OCI-LY3 (cell line): Measurements from ENCODE around the gene WDR18.

Experiments
- H2AFZ ChIP-seq: fragments of 200-600, 300-600 bp; shearing (Covaris generic); 2 replicates; pipeline ENCODE4 v1.6.0; 2014; ENCODE audit warnings: antibody characterized with exemption, low read depth, low read length
- H3K27ac ChIP-seq: fragments of 200-600, 300-600 bp; sonication (generic); 2 replicates; pipeline ENCODE4 v1.5.1; 2014; ENCODE audit warnings: mild to moderate bottlenecking, low read length, moderate library complexity, mixed read lengths
- H3K27me3 ChIP-seq: fragments of 200-600, 300-600 bp; sonication (generic); 2 replicates; pipeline ENCODE4 v1.6.1; 2014; ENCODE audit warnings: low read depth, low read length, mixed read lengths
- H3K36me3 ChIP-seq: fragments of 200-600, 300-600 bp; sonication (generic); replicated peaks from 2 replicates; pipeline ENCODE3; 2014; ENCODE audit warnings: low read depth, low read length, mixed read lengths
- H3K4me1 ChIP-seq: fragments of 300-600, 200-600 bp; sonication (generic); 2 replicates; pipeline ENCODE4 v1.6.1; 2014; ENCODE audit warnings: low read length, mixed read lengths
- H3K4me2 ChIP-seq: fragments of 200-600, 300-600 bp; sonication (generic); 2 replicates; pipeline ENCODE4 v1.6.1; 2014; ENCODE audit warnings: low read length, mixed read lengths
- H3K4me3 ChIP-seq: fragments of 300-600, 200-600 bp; sonication (generic); 2 replicates; pipeline ENCODE4 v1.5.1; 2014; ENCODE audit warnings: antibody characterized with exemption, mild to moderate bottlenecking, low read length, moderate library complexity
- H3K79me2 ChIP-seq: fragments of 300-600, 200-600 bp; shearing (Covaris generic); 2 replicates; pipeline ENCODE4 v1.6.1; 2014; ENCODE audit warnings: mild to moderate bottlenecking, low read length, mixed read lengths
- H3K9ac ChIP-seq: fragments of 300-600, 200-600 bp; shearing (Covaris generic); 2 replicates; pipeline ENCODE4 v1.6.0; 2014; ENCODE audit warnings: mild to moderate bottlenecking, low read length, moderate library complexity
- H3K9me3 ChIP-seq: fragments of 200-600, 300-600 bp; shearing (Covaris generic); 2 replicates; pipeline ENCODE4 v1.6.1; 2014; ENCODE audit warnings: low read length, mixed read lengths; ENCODE audit not compliant: insufficient read depth
- H4K20me1 ChIP-seq: fragments of 200-600, 300-600 bp; sonication (generic); 2 replicates; pipeline ENCODE4 v1.6.1; 2016; ENCODE audit warnings: low read length, mixed read lengths; ENCODE audit not compliant: insufficient read depth
- EZH2phosphoT487 ChIP-seq: fragments of 200-600 bp; shearing (Covaris generic); IDR thresholded peaks from 2 replicates; pipeline ENCODE4 v1.6.1; 2018; ENCODE audit warnings: antibody characterized with exemption, mixed run types, low read depth
- TF ChIP-seq, protein P1 (sequence below): fragments of 200-600, 300-600 bp; sonication (generic); IDR thresholded peaks from 2 replicates; pipeline ENCODE4 v1.5.1; 2014; ENCODE audit warnings: antibody characterized with exemption, low read length, low read depth

Gene WDR18

DNA sequence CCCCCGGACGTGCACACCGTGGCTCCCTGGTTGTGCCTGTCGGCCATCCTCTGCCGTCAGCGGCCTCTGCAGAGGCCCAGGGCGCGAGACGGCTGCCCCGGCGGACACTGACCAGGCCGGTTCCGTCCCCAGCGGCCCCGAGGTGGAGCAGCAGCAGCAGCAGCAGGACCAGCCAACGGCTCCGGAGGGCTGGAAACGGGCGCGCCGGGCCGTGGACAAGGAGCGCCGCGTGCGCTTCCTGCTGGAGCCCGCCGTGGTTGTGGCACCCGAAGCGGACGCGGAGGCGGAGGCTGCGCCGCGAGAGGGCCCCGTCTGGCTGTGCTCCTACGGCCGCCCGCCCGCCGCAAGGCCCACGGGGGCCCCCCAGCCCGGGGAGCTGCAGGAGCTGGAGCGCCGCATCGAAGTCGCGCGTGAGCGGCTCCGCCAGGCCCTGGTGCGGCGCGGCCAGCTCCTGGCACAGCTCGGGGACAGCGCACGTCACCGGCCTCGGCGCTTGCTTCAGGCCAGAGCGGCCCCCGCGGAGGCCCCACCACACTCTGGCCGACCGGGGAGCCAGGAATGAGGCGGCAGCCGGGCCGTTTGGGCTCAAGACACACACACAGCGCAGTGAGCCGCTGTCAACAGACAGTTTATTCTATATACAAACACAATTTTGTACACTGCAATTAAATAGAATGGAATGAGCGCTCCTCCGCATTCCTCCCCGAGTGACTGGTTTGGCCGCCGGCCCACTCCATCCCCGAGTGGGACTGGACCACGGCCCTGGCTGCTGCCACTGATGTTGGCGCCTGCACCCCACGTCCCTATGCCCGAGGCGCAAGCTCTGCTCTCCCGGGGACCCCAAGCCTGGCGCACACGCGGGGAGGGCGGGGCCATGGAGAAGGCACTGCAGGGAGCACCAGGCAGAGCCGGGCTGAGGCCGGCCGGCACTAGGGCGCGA, 25.2 kb downstream of the WDR18 start:
- peaks cover 15% of the 10 kb centered on the region for H3K79me2 ChIP-seq
- no peak overlapping the region for H2AFZ ChIP-seq
- no peak overlapping the region for H3K4me3 ChIP-seq
- H3K9me3 ChIP-seq: no peaks in the 10 kb centered on the region
- TF ChIP-seq EZH2phosphoT487: no peak
- TF ChIP-seq, protein P1, sequence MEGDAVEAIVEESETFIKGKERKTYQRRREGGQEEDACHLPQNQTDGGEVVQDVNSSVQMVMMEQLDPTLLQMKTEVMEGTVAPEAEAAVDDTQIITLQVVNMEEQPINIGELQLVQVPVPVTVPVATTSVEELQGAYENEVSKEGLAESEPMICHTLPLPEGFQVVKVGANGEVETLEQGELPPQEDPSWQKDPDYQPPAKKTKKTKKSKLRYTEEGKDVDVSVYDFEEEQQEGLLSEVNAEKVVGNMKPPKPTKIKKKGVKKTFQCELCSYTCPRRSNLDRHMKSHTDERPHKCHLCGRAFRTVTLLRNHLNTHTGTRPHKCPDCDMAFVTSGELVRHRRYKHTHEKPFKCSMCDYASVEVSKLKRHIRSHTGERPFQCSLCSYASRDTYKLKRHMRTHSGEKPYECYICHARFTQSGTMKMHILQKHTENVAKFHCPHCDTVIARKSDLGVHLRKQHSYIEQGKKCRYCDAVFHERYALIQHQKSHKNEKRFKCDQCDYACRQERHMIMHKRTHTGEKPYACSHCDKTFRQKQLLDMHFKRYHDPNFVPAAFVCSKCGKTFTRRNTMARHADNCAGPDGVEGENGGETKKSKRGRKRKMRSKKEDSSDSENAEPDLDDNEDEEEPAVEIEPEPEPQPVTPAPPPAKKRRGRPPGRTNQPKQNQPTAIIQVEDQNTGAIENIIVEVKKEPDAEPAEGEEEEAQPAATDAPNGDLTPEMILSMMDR: no peak
- no peaks in the 10 kb centered on the region for H3K4me1 ChIP-seq
- H3K4me2 ChIP-seq: no peak overlapping the region
- no peak overlapping the region for H3K9ac ChIP-seq
- H3K27ac ChIP-seq: no peak overlapping the region
- H3K36me3 ChIP-seq: peaks cover 58% of the 10 kb centered on the region
- peaks cover 18% of the 10 kb centered on the region for H4K20me1 ChIP-seq
- no peaks in the 10 kb centered on the region for H3K27me3 ChIP-seq

DNA sequence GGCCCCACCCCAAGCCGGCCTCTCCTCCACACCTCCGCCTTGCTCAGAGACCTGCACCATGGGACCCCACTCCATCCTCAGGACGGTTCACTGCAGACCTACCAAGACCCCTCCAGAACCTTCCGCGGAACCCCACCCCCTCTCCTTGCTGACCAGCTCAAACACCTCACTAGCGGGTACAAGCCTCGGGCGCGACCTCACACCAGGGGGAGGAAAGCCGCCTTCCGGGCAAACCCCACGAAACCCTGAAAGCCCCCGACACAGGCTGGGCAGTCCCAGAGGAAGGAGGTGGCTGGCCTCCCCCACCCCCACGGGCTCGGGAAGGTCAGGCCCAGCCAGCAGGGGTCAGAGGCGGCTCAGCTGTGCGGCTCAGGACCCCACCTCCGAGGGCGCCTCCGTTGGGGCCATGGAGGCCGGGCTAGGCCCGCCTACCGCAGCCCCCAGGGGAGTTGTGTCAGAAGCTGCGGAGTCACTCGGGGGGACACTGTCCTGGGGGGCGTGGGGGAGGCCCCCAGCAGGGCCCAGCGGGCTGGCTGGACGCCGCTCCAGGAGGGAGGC, 25.9 kb downstream of the WDR18 start:
- Histone ChIP-seq H3K27ac (no peak overlapping the region), H3K9ac (no peak overlapping the region), H3K27me3 (no peaks in the 10 kb centered on the region), H3K4me3 (no peak overlapping the region), H4K20me1 (peaks cover 25% of the 10 kb centered on the region), H3K4me2 (no peak overlapping the region), H3K9me3 (no peaks in the 10 kb centered on the region), H3K4me1 (no peaks in the 10 kb centered on the region), H3K36me3 (peaks cover 58% of the 10 kb centered on the region), H2AFZ (no peak overlapping the region), H3K79me2 (peaks cover 22% of the 10 kb centered on the region)
- TF ChIP-seq, protein P1: no peak
- no peak for TF ChIP-seq EZH2phosphoT487

DNA sequence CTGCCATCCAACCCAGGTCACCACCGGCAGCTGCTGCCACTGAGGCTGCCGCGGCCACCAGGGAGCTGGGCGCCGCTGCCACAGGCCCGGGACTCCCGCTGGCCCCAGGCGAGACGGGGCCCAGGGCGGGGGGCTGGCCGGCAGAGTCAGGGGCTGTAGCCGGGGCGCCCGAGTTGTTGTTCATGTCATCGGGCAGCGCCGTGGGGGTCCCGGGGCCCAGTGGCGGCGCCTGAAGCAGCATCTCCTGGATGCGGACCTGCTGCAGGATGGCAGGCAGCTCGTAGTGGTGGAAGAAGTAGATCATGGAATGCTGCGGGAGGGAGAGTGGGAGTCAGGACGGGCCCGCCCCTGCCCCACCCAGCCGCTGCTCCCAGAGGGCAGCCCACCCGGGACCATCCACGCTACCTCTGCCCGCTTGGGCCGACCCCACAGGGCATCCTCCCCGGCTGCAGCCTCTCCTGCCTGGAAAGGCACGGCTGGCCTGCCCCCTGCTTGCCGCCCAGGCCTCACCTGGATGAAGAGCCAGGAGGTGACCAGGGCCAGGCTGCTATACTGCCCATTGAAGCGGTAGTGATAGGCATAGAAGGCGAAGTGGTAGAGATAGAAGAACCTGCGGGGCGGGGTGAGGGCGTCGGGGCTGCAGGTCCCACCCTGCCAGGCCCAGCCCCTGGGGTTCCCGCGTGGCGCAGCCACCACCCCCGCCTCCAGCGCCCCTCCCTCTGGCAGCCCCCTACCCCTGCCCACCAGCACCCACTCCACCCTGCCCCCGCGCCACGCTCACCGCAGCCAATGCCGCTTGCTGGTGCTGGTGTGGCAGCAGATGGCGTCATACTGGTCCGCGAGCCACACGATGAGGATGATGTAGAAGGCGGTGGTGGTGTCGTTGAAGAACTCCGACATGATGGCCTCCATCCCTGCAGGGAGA, 26.7 kb downstream of the WDR18 start:
- H3K4me1 ChIP-seq: no peaks in the 10 kb centered on the region
- H3K9me3 ChIP-seq: no peaks in the 10 kb centered on the region
- no peak overlapping the region for H3K9ac ChIP-seq
- H3K79me2 ChIP-seq: peaks cover 30% of the 10 kb centered on the region
- no peak overlapping the region for H3K27ac ChIP-seq
- no peak overlapping the region for H3K4me3 ChIP-seq
- H4K20me1 ChIP-seq: peaks cover 33% of the 10 kb centered on the region
- no peak overlapping the region for H2AFZ ChIP-seq
- no peak overlapping the region for H3K4me2 ChIP-seq
- no peaks in the 10 kb centered on the region for H3K27me3 ChIP-seq
- peaks cover 58% of the 10 kb centered on the region for H3K36me3 ChIP-seq
- no peak for TF ChIP-seq EZH2phosphoT487
- TF ChIP-seq, protein P1: no peak
